ENCODE measurements around the gene RECQL5.
"Not testable (repeated sequence)": the region's sequence is repeated elsewhere in the genome, so short reads cannot be mapped to it uniquely, and the experiment has no call there.

DNA sequence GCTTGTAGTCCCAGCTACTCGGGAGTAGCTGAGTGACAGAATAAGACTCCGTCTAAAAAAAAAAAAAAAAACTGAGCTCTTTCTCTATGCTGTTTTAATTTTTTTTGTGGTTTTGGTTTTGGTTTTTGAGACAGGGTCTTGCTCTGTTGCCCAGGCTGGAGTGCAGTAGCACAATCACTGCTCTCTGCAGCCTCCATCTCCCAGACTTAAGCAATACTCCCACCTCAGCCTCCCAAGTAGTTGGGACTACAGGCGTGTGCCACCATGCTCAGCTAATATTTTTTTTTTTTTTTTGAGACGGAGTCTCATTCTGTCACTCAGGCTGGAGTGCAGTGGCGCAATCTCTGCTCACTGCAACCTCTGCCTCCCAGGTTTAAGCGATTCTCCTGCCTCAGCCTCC is 83.8 kb downstream of the RECQL5 start:
- TF ChIP-seq, protein P1, sequence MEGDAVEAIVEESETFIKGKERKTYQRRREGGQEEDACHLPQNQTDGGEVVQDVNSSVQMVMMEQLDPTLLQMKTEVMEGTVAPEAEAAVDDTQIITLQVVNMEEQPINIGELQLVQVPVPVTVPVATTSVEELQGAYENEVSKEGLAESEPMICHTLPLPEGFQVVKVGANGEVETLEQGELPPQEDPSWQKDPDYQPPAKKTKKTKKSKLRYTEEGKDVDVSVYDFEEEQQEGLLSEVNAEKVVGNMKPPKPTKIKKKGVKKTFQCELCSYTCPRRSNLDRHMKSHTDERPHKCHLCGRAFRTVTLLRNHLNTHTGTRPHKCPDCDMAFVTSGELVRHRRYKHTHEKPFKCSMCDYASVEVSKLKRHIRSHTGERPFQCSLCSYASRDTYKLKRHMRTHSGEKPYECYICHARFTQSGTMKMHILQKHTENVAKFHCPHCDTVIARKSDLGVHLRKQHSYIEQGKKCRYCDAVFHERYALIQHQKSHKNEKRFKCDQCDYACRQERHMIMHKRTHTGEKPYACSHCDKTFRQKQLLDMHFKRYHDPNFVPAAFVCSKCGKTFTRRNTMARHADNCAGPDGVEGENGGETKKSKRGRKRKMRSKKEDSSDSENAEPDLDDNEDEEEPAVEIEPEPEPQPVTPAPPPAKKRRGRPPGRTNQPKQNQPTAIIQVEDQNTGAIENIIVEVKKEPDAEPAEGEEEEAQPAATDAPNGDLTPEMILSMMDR (IDR thresholded peaks at IDR 0.05), result not testable (repeated sequence)
- not testable (repeated sequence) for TF ChIP-seq POLR2AphosphoS5 (IDR thresholded peaks at IDR 0.05)

Data from sigmoid colon (tissue), 4 donors.